Lung microvascular endothelial cell (primary cell): ENCODE results near the gene MYH16. TPM values are rescaled to one million over a fixed set of nuclear protein-coding genes. Genes with fewer than 3 reads are reported as not detected.
"Not testable (repeated sequence)": the region's sequence is repeated elsewhere in the genome, so short reads cannot be mapped to it uniquely, and the experiment has no call there.

ENCODE experiments used
- DNase-seq, 2 donors: peaks; one replicate each; pipeline versions ENCODE4 v3.0.0 to v3.0.0-alpha.2; 2010; ENCODE audit warnings: low read depth in 2 of 2
- total RNA-seq: library from RNA; depleted of rRNA; stranded (reverse); fragments of >200 nt; gene quantifications from 2 replicates; pipeline ENCODE4 v1.2.1, GENCODE V29; 2014

Gene MYH16
- total RNA-seq, 1 donor from 2014 or later, result not detected

- no peak for DNase-seq
Observed at GRCh38 chr7:99305473-99306260, 33.0 kb downstream of the MYH16 start.

DNA sequence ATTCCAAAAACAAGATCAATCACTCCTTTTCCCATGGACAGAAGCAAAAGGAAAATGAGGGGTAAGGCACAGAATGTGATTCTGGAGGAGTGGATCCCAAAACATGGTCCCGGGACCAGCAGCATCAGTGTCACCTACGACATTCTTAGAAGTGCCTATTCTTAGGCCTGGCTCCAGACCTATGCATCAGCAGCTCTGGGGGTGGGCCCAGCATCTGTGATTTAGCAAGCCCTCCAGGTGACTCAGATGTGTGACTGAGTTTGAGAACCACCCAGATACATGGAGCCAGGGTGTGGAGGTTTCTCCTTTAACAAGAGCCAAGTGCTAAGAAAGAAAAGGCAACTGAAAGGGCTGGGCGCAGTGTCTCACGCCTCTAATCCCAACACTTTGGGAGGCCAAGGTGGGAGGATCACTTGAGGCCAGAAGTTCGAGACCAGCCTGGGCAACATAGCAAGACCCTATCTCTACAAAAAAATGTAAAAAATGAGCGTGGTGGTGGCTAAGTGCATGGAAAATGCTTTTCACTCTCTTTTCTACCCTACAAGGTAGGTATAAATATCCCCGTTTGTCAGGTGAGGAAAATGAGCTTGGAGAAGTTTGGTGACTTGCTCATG, 35.9 kb downstream of the MYH16 start:
- no peak for DNase-seq

- no peak for DNase-seq
Observed at GRCh38 chr7:99309111-99309510, 36.5 kb downstream of the MYH16 start.

GRCh38 chr7:99310004-99310403, 37.4 kb downstream of the MYH16 start:
- DNase-seq, result no peak

DNA sequence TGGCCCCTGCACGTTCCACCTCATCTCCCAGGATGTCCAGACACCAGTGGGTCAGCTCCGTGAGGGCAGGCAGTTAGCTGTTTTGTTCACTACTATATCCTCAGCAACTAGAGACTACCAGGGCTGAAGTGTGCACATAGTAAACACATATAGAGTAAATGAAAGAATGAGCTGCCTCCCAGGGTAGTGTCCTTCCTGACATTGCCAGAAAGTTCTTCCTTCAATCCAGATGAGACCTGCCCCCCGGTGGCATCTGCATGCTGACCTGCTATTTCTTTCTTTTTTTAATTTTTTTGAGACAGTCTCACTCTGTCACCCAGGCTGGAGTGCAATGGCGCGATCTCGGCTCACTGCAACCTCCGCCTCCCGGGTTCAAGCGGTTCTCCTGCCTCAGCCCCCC, 39.1 kb downstream of the MYH16 start:
- no peak for DNase-seq

DNA sequence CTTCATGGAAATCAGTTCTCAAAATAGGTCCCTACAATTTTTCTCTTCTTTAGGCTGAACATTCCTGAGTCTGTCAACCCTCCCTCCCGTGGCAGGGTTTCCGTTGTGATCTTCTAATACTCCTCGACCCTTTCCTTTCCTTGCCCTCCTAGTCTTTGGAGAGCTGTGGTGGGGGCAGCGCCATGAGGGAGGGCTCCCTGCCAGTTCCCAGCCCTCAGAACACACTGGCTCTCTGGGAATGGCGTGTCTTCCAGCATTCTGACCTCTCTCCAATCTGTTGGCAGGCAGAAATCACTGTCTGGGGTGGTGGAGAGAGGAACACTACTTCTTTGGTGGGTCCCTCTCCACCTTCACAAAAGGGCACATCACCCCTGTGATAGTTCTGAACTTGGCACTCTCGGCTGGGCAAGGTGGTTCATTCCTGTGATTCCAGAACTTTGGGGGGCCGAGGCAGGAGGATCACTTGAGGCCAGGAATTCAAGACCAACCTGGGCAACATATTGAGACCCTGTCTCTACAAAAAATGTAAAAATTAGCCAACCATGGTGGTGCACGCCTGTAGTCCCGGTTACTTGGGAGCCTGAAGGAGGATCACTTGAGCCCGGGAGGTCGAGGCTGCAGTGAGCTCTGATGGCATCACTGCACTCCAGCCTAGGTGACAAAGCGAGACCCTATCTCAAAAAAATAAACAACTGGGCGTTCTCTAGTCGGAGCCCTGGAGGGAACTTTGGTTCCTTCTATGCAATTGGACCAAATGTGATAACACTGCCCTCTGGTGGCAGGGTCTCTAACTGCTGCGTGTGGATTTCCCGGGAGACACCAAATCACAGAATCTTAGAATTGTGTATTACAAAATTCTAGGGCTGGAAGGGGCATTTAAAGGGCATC, 39.9 kb downstream of the MYH16 start:
- DNase-seq, result peak; percentile 57 to 70

GRCh38 chr7:99313204-99313573, 40.5 kb downstream of the MYH16 start:
- DNase-seq, result no peak

DNA sequence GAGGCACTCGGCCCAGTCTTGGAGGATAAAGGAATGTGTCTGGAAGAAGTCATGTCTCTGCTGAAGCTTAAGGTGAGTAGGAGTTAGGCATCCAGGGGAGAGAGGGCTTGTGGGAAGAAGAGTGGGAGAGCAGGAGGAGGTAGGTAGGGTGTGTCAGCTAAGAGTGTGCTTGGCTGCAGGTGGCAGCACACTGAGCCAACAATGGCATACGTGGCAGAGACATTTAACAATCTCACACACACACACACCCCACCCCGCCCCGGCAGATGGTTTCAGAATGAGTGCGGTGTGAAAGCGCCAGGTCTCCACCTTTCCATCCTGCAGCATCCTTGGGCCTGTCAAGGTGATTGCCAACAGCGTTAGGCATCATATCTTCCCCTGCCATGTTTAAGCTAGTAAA, 41.9 kb downstream of the MYH16 start:
- no peak for DNase-seq

GRCh38 chr7:99320371-99320770, 47.7 kb downstream of the MYH16 start:
- DNase-seq, result no peak

DNA sequence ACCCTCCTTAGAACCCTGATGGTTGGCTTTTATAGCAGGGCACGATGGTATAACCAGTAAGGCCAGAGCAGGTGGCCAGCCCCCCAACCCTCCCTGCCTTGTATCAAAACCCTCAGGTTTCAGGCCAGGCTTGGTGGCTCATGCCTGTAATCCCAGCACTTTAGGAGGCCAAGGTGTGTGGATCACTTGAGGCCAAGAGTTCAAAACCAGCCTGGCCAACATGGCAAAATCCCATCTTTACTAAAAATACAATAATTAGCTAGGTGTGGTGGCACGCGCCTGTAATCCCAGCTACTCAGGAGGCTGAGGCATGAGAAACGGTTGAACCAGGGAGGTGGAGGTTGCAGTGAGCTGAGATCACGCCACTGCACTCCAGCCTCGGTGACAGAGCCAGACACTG, 50.0 kb downstream of the MYH16 start:
- not testable (repeated sequence) for DNase-seq

DNA sequence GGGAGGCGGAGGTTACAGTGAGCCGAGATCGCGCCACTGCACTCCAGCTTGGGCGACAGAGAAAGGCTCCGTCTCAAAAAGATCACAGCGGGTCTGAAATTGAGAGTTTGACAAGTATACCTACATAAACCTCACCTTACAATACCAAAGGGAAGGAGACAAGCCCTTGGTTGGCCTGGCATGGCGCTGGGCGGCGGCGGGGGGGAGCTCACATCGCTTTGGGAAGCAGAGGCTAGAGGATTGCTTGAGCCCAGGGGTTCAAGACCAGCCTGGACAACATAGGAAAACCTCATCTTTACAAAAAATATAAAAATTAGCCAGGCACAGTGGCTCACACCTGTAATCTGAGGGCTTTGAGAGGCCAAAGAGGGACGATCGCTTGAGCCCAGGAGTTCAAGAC, 51.9 kb downstream of the MYH16 start:
- no peak for DNase-seq

GRCh38 chr7:99325001-99325493, 52.4 kb downstream of the MYH16 start:
- DNase-seq, result no peak

- peak; percentile 96 to 97 for DNase-seq
Observed at GRCh38 chr7:99325592-99326407, 53.2 kb downstream of the MYH16 start, which contains the start of gene ARPC1A. TSS of gene ARPC1A (plus strand) at chr7:99325898. CDS start at chr7:99333354, 7,456 bp downstream.

DNA sequence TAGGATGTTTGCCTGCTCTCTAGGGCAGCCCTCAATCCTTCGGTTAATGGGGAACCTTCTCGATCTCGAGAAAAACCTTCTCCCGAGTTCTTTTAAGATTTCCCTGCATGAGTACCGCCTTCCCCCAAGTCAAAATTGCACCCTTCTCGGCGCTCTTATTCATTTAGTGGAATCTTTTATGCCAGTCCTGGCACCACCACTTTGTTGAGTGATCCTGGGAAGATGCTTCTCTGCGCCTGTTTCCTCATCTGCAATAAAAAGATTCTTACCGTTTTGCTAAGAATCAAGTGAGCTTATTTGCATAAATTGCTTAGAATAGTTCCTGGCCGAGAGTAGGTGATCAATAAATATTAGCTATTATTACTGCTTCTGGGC, 53.8 kb downstream of the MYH16 start:
- peak in 1 of 2 donors; percentile 5 for DNase-seq

DNA sequence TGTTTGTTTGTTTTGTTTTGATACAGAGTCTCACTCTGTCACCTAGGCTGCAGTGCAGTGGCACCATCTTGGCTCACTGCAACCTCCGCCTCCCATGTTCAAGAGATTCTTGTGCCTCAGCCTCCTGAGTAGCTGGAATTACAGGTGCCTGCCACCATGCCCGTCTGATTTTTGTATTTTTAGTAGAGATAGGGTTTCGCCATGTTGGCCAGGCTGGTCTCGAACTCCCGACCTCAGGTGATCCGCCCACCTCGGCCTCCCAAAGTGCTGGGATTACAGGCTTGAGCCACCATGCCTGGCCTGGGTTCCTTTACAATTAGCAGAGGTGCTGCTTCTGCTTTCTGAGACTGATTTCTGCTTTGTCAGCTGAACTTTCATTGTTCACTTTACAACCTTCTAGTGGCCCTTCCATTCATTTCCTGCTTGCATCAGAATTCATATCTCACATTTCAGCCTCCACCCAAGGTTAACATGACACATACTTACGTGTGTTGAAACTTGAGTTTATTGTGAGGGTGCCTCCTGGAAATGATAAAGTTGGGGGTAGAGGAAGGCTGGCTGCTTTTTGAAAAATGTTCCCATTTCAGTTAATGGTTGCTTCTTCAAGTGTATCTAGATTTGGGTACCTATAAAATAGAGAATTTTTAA, 57.8 kb downstream of the MYH16 start:
- DNase-seq, result peak; percentile 64 to 87

DNA sequence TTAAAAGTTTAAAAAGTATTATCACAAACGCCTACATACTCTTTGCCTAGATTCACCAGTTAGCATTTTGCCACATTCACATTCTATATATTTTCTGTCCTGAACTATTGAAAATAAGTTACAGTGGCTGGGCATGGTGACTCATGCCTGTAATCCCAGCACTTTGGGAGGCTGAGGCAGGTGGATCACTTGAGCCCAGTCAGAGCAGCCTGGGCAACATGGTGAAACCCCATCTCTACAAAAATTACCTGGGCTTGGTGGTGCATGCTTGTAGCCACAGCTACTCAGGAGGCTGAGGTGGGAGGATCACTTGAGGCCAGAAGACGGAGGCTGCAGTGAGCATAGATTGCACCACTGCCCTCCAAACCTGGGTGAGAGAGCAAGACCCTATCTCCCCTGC, 58.4 kb downstream of the MYH16 start:
- no peak for DNase-seq

DNA sequence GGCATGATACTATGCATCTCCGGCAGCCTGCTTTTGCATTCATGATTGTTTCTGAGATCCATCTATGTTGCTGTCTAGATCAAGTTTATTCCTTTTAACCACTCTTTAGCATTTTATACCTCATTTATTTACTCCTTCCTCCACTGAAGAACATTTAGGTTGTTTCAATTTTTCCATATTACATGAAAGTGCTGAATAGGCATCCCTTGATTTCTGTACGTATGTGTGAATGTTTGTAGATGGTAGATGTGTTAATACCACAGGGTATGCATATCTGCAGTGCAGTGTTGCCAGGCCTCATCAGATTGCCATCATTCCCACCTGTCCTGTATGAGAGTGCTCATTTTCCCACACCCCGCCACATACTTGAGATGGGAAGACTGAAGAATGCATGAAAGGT, 67.0 kb downstream of the MYH16 start:
- DNase-seq, result no peak

GRCh38 chr7:99340659-99341058, 68.0 kb downstream of the MYH16 start:
- no peak for DNase-seq

DNA sequence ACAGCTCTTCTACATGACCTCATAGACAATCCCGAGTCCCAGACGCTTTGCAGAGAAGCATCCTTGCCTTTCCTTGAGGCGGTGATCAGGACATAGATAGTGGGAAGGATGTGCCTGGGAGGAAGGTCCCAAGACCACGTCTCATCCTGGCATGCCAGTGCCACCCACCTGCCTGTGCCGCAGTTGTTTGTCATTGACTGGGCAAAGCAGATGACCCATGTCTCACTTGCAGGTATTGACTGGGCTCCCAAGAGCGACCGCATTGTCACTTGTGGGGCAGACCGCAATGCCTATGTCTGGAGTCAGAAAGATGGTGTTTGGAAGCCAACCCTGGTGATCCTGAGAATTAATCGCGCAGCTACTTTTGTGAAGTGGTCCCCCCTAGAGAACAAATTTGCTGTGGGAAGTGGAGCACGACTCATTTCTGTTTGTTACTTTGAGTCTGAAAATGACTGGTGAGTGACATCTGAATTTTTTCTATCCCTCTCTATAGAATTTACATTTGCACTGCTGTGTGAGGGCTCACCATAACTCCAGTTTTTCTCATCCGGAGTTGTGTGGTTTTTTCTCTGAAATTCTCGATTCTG, 71.5 kb downstream of the MYH16 start:
- no peak for DNase-seq

- DNase-seq, result not testable (repeated sequence)
Observed at GRCh38 chr7:99350641-99351040, 78.0 kb downstream of the MYH16 start.
